ENCODE results near the gene MID1. TPM values are rescaled to one million over a fixed set of nuclear protein-coding genes. Genes with fewer than 3 reads are reported as not detected.
A peak's percentile ranks its signal among the peaks of the same experiment; 100 is the strongest.

Gene MID1
- polyA plus RNA-seq, 2 of the 4 experiments (the other 2 are of a cell fraction): 59.5 to 106 TPM

DNA sequence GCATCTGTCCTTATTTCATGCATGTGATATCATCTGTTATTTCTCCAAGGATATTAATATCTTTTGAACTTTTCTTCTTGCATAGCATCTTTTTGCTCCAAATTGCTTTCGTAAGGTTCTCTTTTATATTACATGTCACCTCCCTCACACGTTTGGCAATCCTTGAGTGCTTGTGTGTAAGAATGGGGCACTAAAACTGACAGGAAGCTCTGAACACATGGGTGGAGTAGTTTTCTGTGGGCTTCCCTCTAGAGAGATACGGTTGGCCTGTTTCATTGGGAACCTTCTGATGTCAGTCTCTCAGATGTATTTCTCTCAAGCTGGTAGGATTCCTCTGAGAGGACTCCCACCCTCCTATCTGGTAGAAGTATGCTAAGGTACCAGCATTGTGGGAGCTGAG lies 223.0 kb downstream of the MID1 start:
- WGBS (ENCODE audit: missing lambda C conversion rate): 79% methylated on average over 3 of the region's 3 CpGs

DNA sequence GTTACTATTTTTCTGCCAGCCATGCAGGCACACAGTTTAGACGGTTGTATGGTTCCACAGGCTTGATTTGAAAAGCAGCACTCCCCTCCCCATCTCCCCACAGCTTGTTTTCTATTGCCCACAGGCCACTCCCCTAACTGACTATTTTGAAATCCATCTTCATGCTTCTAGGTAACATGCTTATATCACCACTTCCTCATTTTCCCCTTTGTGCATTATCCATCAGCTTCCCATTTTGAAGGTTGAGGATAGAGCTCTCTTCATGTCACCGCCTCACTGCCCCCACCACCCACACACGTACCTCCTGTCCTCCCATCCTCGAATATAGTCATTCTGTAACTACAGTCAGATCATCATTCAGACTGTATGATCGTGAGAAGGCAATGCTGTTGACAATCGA lies 224.7 kb downstream of the MID1 start:
- TF ChIP-seq RNF2 (IDR thresholded peaks at IDR 0.05; ENCODE audit: borderline replicate concordance, low read depth) (no peak), JUN (IDR thresholded peaks at IDR 0.05) (no peak), SMC3 (IDR thresholded peaks at IDR 0.05) (no peak), HOXB13 (CRISPR knock-in tag; IDR thresholded peaks at IDR 0.05; ENCODE audit: low read depth) (no peak), CEBPB (IDR thresholded peaks at IDR 0.05) (no peak), FOXS1 (CRISPR knock-in tag; IDR thresholded peaks at IDR 0.05) (no peak), MAZ (IDR thresholded peaks at IDR 0.05; ENCODE audit: borderline replicate concordance, low read depth, low read length) (no peak), CBX2 (IDR thresholded peaks at IDR 0.05; ENCODE audit: borderline replicate concordance, low read depth) (no peak), RARB (CRISPR knock-in tag; IDR thresholded peaks at IDR 0.05) (no peak), FOSB (CRISPR knock-in tag; IDR thresholded peaks at IDR 0.05) (no peak), RCOR1 (IDR thresholded peaks at IDR 0.05; ENCODE audit: low read depth, low read length) (no peak), KDM1A (IDR thresholded peaks at IDR 0.05; ENCODE audit: low read depth) (no peak), ZC3H11A (IDR thresholded peaks at IDR 0.05) (no peak), NR3C1 (IDR thresholded peaks at IDR 0.05) (no peak), TFCP2L1 (CRISPR knock-in tag; IDR thresholded peaks at IDR 0.05) (no peak), SREBF2 (IDR thresholded peaks at IDR 0.05) (no peak), KDM5A (IDR thresholded peaks at IDR 0.05) (no peak)
- TF ChIP-seq, protein P1, sequence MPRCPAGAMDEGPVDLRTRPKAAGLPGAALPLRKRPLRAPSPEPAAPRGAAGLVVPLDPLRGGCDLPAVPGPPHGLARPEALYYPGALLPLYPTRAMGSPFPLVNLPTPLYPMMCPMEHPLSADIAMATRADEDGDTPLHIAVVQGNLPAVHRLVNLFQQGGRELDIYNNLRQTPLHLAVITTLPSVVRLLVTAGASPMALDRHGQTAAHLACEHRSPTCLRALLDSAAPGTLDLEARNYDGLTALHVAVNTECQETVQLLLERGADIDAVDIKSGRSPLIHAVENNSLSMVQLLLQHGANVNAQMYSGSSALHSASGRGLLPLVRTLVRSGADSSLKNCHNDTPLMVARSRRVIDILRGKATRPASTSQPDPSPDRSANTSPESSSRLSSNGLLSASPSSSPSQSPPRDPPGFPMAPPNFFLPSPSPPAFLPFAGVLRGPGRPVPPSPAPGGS (IDR thresholded peaks at IDR 0.05): no peak
- Histone ChIP-seq H3K27ac (no peak overlapping the region), H3K9me3 (no peaks in the 10 kb centered on the region), H3K4me1 (peaks cover 9% of the 10 kb centered on the region; the same call in 1 of the 3 replicates), H3K4me3 (no peak overlapping the region), H3K4me2 (no peak overlapping the region)
- ChIA-PET CTCF (no interaction called here), POLR2A (no interaction called here)
- FAIRE-seq (no peak), DNase-seq (ENCODE audit: low read depth in 1 of 2, low spot score in 1 of 2) (no peak), ATAC-seq (no peak)
- WGBS (ENCODE audit: missing lambda C conversion rate): 75% methylated on average over 6 of the region's 6 CpGs

More for the DNA sequence above, 223.0 kb downstream of the MID1 start:
- ATAC-seq (no peak), FAIRE-seq (peak; percentile 18), DNase-seq (ENCODE audit: low read depth in 1 of 2, low spot score in 1 of 2) (no peak)
- no peak overlapping the region for H3K27ac ChIP-seq
- no peaks in the 10 kb centered on the region for H3K9me3 ChIP-seq
- no peak overlapping the region for H3K4me3 ChIP-seq
- peaks cover 9% of the 10 kb centered on the region; the same call in 1 of the 3 replicates for H3K4me1 ChIP-seq
- H3K4me2 ChIP-seq: no peak overlapping the region
- ChIA-PET POLR2A (no interaction called here), CTCF (no interaction called here)
- TF ChIP-seq, protein P2, sequence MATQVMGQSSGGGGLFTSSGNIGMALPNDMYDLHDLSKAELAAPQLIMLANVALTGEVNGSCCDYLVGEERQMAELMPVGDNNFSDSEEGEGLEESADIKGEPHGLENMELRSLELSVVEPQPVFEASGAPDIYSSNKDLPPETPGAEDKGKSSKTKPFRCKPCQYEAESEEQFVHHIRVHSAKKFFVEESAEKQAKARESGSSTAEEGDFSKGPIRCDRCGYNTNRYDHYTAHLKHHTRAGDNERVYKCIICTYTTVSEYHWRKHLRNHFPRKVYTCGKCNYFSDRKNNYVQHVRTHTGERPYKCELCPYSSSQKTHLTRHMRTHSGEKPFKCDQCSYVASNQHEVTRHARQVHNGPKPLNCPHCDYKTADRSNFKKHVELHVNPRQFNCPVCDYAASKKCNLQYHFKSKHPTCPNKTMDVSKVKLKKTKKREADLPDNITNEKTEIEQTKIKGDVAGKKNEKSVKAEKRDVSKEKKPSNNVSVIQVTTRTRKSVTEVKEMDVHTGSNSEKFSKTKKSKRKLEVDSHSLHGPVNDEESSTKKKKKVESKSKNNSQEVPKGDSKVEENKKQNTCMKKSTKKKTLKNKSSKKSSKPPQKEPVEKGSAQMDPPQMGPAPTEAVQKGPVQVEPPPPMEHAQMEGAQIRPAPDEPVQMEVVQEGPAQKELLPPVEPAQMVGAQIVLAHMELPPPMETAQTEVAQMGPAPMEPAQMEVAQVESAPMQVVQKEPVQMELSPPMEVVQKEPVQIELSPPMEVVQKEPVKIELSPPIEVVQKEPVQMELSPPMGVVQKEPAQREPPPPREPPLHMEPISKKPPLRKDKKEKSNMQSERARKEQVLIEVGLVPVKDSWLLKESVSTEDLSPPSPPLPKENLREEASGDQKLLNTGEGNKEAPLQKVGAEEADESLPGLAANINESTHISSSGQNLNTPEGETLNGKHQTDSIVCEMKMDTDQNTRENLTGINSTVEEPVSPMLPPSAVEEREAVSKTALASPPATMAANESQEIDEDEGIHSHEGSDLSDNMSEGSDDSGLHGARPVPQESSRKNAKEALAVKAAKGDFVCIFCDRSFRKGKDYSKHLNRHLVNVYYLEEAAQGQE (IDR thresholded peaks at IDR 0.05): no peak
- no peak for TF ChIP-seq CHD4 (IDR thresholded peaks at IDR 0.05; ENCODE audit: borderline replicate concordance)

Small RNA genes lying within 50 kb of the gene (small RNA-seq; reads per million reads assigned to genes)
- gene RNU6-800P: 0 reads per million in 6 experiments
